HG02981 (cell line): Measurements from ENCODE around the gene MTHFS.

Source experiments
- ATAC-seq: cut with Tn5 transposase; IDR thresholded peaks from one replicate; pipeline ENCODE4 v1.9.1; 2021; ENCODE audit warnings: mild to moderate bottlenecking, moderate library complexity; ENCODE audit not compliant: unreplicated experiment

The MTHFS gene

GRCh38 chr15:79824136-79824701, 72.6 kb downstream of the MTHFS start:
- no peak for ATAC-seq

- ATAC-seq = no peak
Observed at GRCh38 chr15:79820820-79821219, 76.0 kb downstream of the MTHFS start.

GRCh38 chr15:79820176-79820575, 76.6 kb downstream of the MTHFS start:
- no peak for ATAC-seq

DNA sequence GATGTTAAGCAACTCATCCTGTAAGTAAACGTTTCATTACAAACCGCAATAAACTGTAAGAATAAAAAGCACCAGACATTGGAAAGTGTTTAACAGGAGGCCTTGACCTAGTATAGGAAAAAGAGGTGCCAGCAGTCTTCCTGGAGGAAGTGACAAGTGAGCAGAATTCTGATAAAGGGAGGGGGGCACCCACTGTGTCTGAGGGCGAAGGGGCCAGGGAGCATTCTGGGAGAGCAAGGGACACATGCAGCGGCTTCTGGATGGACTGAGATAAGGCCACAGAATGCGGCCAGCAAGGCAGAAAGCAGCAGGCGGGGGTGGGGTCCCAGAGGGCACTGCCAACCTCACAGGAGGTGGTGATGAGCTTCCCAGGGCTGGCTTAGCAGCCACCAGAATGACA, 80.2 kb downstream of the MTHFS start:
- ATAC-seq = no peak

- no peak for ATAC-seq
Observed at GRCh38 chr15:79815468-79815867, 81.3 kb downstream of the MTHFS start.

- no peak for ATAC-seq
Observed at GRCh38 chr15:79812541-79812940, 84.3 kb downstream of the MTHFS start.

- ATAC-seq = no peak
Observed at GRCh38 chr15:79811406-79812405, 85.1 kb downstream of the MTHFS start.

GRCh38 chr15:79804838-79805237, 92.0 kb downstream of the MTHFS start:
- ATAC-seq = no peak

DNA sequence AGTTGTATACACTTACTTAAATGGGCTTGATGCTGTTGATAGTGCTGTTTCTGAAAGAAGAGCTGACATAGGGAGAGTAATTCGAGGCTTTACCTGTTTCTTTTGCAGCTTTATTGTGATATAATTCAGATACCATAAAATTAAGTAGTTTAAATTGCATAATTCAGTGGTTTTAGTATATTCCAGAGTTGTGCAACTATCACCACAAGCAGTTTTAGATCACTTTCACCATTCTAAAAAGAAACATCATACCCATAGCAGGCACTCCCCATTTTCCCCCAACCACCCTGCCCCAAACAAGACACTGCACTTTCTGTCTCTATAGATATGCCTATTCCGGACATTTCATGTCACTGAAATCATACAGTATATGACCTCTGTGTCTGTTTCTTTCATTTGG, 98.5 kb downstream of the MTHFS start:
- no peak for ATAC-seq
